Activated T-cell treated with anti-CD3 and anti-CD28 coated beads, Interleukin-2, amount 50 U/mL, for 72 hours (primary cell): ENCODE data around the gene DPF3. TPM values are rescaled to one million over a fixed set of nuclear protein-coding genes. Genes with fewer than 3 reads are reported as not detected.

Source experiments
- ATAC-seq, 2 donors: fragments of 150-1000 bp; cut with Tn5 transposase; replicated peaks in 1 of 2; 2 replicates each; pipeline ENCODE4 v1.10.0; 2021; ENCODE audit warnings: moderate library complexity in 2 of 2, mild to moderate bottlenecking in 1 of 2
- DNase-seq, 2 donors: peaks; one replicate each; pipeline ENCODE4 v3.0.0; 2021 to 2022; ENCODE audit warnings: mixed read lengths in 1 of 2
- H3K27ac Mint-ChIP-seq: one replicate; pipeline ENCODE4 v1.8.0; 2022; ENCODE audit warnings: mild to moderate bottlenecking, moderate library complexity, mixed read lengths
- H3K27me3 Mint-ChIP-seq: one replicate; pipeline ENCODE4 v1.8.0; 2022; ENCODE audit warnings: low read depth, mixed read lengths
- H3K36me3 Mint-ChIP-seq, 2 donors: one replicate each; pipeline ENCODE4 v1.8.0; 2022; ENCODE audit warnings: mixed read lengths in 2 of 2, mild to moderate bottlenecking in 1 of 2; ENCODE audit not compliant: insufficient read depth in 2 of 2
- H3K4me1 Mint-ChIP-seq: one replicate; pipeline ENCODE4 v1.8.0; 2022; ENCODE audit warnings: low read depth, mixed read lengths
- H3K4me3 Mint-ChIP-seq, 2 donors: one replicate each; pipeline ENCODE4 v1.8.0; 2022; ENCODE audit warnings: mild to moderate bottlenecking in 2 of 2, mixed read lengths in 2 of 2, moderate library complexity in 2 of 2
- H3K9me3 Mint-ChIP-seq, 2 donors: one replicate each; pipeline ENCODE4 v1.8.0; 2022; ENCODE audit warnings: mixed read lengths in 2 of 2
- total RNA-seq, 2 donors: library from RNA; stranded (reverse); gene quantifications; one replicate each; pipeline ENCODE4 v1.2.3, GENCODE V29; 2022

DPF3 gene
- total RNA-seq, 2 donors from 2014 or later: 0.23 to 0.62 TPM

GRCh38 chr14:72898448-72898847 lies 4.5 kb upstream of the DPF3 start:
- H3K36me3 Mint-ChIP-seq: no peaks in the 10 kb centered on the region

GRCh38 chr14:72894623-72895378 lies 900 bp upstream of the DPF3 start:
- H3K9me3 Mint-ChIP-seq: no peaks in the 10 kb centered on the region
- H3K4me3 Mint-ChIP-seq: peak overlapping the region; percentile 85 to 93
- H3K4me1 Mint-ChIP-seq: peaks cover 25% of the 10 kb centered on the region
- peak in 1 of 2 donors; percentile 6 for DNase-seq
- ATAC-seq: no peak
- H3K36me3 Mint-ChIP-seq: no peaks in the 10 kb centered on the region
- H3K27me3 Mint-ChIP-seq: peaks cover 64% of the 10 kb centered on the region
- no peak overlapping the region for H3K27ac Mint-ChIP-seq

More at GRCh38 chr14:72898448-72898847, 4.5 kb upstream of the DPF3 start:
- Mint-ChIP-seq H3K27me3 (peaks cover 59% of the 10 kb centered on the region), H3K27ac (no peak overlapping the region), H3K4me3 (no peak overlapping the region), H3K4me1 (peaks cover 15% of the 10 kb centered on the region), H3K9me3 (no peaks in the 10 kb centered on the region)
- ATAC-seq: no peak
- no peak for DNase-seq

DNA sequence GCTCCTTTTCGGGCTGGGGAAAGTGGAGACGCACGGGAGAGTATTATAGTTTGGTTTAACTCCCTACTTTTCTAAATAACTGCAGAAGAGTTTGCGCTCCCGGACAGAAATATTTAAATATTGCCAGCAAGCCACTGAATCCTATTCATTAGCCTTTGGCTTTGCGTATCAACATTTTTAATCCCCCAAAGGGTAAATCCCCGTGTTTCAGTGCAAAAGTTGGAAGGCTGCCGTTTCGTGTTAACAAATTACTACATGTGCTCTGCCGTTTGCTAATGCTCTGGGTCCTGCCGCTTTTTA lies 372 bp upstream of the DPF3 start:
- peak overlapping the region; percentile 85 to 93 for H3K4me3 Mint-ChIP-seq
- no peaks in the 10 kb centered on the region for H3K9me3 Mint-ChIP-seq
- no peak for ATAC-seq
- peaks cover 64% of the 10 kb centered on the region for H3K27me3 Mint-ChIP-seq
- DNase-seq: no peak
- H3K4me1 Mint-ChIP-seq: peaks cover 25% of the 10 kb centered on the region
- no peak overlapping the region for H3K27ac Mint-ChIP-seq
- H3K36me3 Mint-ChIP-seq: no peaks in the 10 kb centered on the region

- peak; percentile 28 to 30 for ATAC-seq
- Mint-ChIP-seq H3K4me1 (peaks cover 25% of the 10 kb centered on the region), H3K27me3 (peaks cover 64% of the 10 kb centered on the region), H3K27ac (no peak overlapping the region), H3K9me3 (no peaks in the 10 kb centered on the region), H3K4me3 (peak overlapping the region; percentile 89 to 94), H3K36me3 (no peaks in the 10 kb centered on the region)
- DNase-seq: peak; percentile 42
Observed at GRCh38 chr14:72892879-72893635, 844 bp downstream of the DPF3 start.

- Mint-ChIP-seq H3K36me3 (no peaks in the 10 kb centered on the region), H3K9me3 (no peaks in the 10 kb centered on the region), H3K4me1 (peaks cover 25% of the 10 kb centered on the region), H3K27ac (no peak overlapping the region), H3K4me3 (peak overlapping the region; percentile 89 to 94), H3K27me3 (peaks cover 65% of the 10 kb centered on the region)
- ATAC-seq (no peak), DNase-seq (peak; percentile 15 to 29)
Observed at GRCh38 chr14:72892103-72892878, 1.6 kb downstream of the DPF3 start.

GRCh38 chr14:72891666-72892102 lies 2.2 kb downstream of the DPF3 start:
- DNase-seq: no peak
- Mint-ChIP-seq H3K36me3 (no peaks in the 10 kb centered on the region), H3K9me3 (no peaks in the 10 kb centered on the region), H3K4me3 (peak overlapping the region; percentile 89 to 94), H3K4me1 (peaks cover 25% of the 10 kb centered on the region), H3K27me3 (peaks cover 61% of the 10 kb centered on the region), H3K27ac (no peak overlapping the region)
- ATAC-seq: no peak

DNA sequence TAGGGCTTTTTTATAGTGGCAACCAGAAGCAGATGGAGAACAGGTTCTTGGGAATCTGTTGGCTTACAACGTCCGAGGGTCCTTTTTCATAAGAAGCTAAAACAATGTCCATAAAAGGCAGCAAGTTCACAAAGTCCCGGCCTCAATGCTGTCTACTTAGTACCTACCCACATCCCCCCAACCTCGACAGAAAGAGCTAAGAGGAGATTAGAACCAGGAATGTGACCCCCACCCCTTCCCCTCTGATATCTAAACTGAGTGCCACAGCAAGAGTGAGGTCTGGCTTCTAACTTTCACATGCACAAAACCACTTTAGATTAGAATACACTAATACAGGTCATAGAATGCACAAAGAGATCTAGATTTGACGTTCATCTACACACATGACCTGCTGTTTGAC lies 4.5 kb downstream of the DPF3 start:
- H3K4me3 Mint-ChIP-seq: no peak overlapping the region
- peaks cover 18% of the 10 kb centered on the region for H3K4me1 Mint-ChIP-seq
- H3K27me3 Mint-ChIP-seq: peaks cover 39% of the 10 kb centered on the region
- H3K27ac Mint-ChIP-seq: no peak overlapping the region
- ATAC-seq (no peak), DNase-seq (no peak)
- no peaks in the 10 kb centered on the region for H3K9me3 Mint-ChIP-seq
- H3K36me3 Mint-ChIP-seq: peaks cover 0 to 3% of the 10 kb centered on the region in 2 donors

DNA sequence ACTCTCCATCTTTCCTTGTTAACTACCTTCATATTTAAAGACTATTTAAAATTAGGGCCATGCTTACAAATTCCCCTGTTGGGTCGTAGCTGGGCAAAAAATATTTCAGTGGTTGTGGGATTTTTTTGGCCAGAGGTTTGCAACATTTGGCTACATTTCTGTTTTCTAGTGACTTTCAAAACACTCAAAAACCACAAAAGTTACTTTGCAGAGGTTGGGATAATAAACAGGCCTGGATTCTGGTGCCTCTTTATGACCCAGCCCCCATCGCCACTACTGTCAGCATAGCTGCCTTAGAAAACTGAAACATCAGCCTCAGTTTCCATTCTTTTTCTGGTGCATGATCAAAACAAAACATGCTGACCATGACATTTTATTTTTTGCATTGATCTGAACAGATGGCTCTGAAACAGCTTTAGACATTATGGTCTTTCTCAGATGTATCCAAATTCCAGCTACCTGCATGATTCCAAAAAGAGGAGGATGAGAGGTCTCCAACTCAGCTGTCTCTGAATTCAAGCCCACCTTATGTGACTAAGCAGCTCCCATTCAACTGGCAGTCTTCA lies 5.2 kb downstream of the DPF3 start:
- DNase-seq (no peak), ATAC-seq (no peak)
- H3K4me1 Mint-ChIP-seq: peaks cover 14% of the 10 kb centered on the region
- no peak overlapping the region for H3K4me3 Mint-ChIP-seq
- peaks cover 34% of the 10 kb centered on the region for H3K27me3 Mint-ChIP-seq
- H3K36me3 Mint-ChIP-seq: peaks cover 0 to 3% of the 10 kb centered on the region in 2 donors
- H3K9me3 Mint-ChIP-seq: no peaks in the 10 kb centered on the region
- H3K27ac Mint-ChIP-seq: no peak overlapping the region

GRCh38 chr14:72888192-72888591 lies 5.7 kb downstream of the DPF3 start:
- H3K4me3 Mint-ChIP-seq: no peak overlapping the region
- peaks cover 19% of the 10 kb centered on the region for H3K4me1 Mint-ChIP-seq
- H3K36me3 Mint-ChIP-seq: peaks cover 0 to 3% of the 10 kb centered on the region in 2 donors
- H3K9me3 Mint-ChIP-seq: no peaks in the 10 kb centered on the region
- H3K27me3 Mint-ChIP-seq: peaks cover 34% of the 10 kb centered on the region
- ATAC-seq (no peak), DNase-seq (no peak)
- no peak overlapping the region for H3K27ac Mint-ChIP-seq

- no peak overlapping the region for H3K27ac Mint-ChIP-seq
- peaks cover 19% of the 10 kb centered on the region for H3K4me1 Mint-ChIP-seq
Observed at GRCh38 chr14:72887514-72887913, 6.4 kb downstream of the DPF3 start.

GRCh38 chr14:72884386-72884785 lies 9.5 kb downstream of the DPF3 start:
- no peak overlapping the region for H3K4me3 Mint-ChIP-seq
- H3K27me3 Mint-ChIP-seq: peaks cover 7% of the 10 kb centered on the region
- peaks cover 0 to 3% of the 10 kb centered on the region in 2 donors for H3K36me3 Mint-ChIP-seq
- no peak for DNase-seq
- peaks cover 19% of the 10 kb centered on the region for H3K4me1 Mint-ChIP-seq
- H3K9me3 Mint-ChIP-seq: no peaks in the 10 kb centered on the region
- no peak for ATAC-seq
- H3K27ac Mint-ChIP-seq: no peak overlapping the region

More at GRCh38 chr14:72887514-72887913, 6.4 kb downstream of the DPF3 start:
- Mint-ChIP-seq H3K27me3 (peaks cover 28% of the 10 kb centered on the region), H3K36me3 (peaks cover 0 to 3% of the 10 kb centered on the region in 2 donors), H3K9me3 (no peaks in the 10 kb centered on the region), H3K4me3 (no peak overlapping the region)
- ATAC-seq (no peak), DNase-seq (no peak)

DNA sequence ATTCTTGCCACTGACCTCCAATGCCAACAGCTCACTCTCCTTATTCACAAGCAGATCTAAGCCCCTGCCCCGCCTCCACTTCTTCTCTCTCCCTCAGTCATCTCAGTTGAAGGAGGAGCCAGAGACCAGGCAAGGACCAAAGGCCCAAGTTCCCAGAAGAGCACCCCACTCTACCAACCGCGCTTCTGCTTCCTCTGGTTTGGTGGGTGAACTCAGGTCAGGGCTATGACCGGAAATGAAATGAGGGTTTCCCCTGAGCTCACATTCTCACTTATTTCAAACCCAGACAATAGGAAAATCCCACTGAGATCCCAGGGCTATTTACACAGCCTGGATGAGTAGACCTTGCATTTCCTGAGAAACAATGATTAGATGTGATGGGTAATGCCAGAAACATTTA lies 9.9 kb downstream of the DPF3 start:
- ATAC-seq (peak; percentile 65 to 87), DNase-seq (peak; percentile 8 to 35)
- Mint-ChIP-seq H3K4me3 (no peak overlapping the region), H3K27ac (no peak overlapping the region), H3K4me1 (peaks cover 19% of the 10 kb centered on the region), H3K27me3 (peaks cover 7% of the 10 kb centered on the region), H3K9me3 (no peaks in the 10 kb centered on the region), H3K36me3 (peaks cover 0 to 3% of the 10 kb centered on the region in 2 donors)

- peaks cover 19% of the 10 kb centered on the region for H3K4me1 Mint-ChIP-seq
- no peaks in the 10 kb centered on the region for H3K9me3 Mint-ChIP-seq
- H3K27ac Mint-ChIP-seq: no peak overlapping the region
- peaks cover 0 to 3% of the 10 kb centered on the region in 2 donors for H3K36me3 Mint-ChIP-seq
- ATAC-seq (no peak), DNase-seq (no peak)
- no peak overlapping the region for H3K4me3 Mint-ChIP-seq
- H3K27me3 Mint-ChIP-seq: peaks cover 7% of the 10 kb centered on the region
Observed at GRCh38 chr14:72883109-72883508, 10.8 kb downstream of the DPF3 start.
